ENCODE measurements around the gene ICE1. TPM values are rescaled to one million over a fixed set of nuclear protein-coding genes. Genes with fewer than 3 reads are reported as not detected.

The ICE1 gene
- total and polyA plus RNA-seq, 12 donors = 4.8 to 20.3 (median 18.6) TPM

DNA sequence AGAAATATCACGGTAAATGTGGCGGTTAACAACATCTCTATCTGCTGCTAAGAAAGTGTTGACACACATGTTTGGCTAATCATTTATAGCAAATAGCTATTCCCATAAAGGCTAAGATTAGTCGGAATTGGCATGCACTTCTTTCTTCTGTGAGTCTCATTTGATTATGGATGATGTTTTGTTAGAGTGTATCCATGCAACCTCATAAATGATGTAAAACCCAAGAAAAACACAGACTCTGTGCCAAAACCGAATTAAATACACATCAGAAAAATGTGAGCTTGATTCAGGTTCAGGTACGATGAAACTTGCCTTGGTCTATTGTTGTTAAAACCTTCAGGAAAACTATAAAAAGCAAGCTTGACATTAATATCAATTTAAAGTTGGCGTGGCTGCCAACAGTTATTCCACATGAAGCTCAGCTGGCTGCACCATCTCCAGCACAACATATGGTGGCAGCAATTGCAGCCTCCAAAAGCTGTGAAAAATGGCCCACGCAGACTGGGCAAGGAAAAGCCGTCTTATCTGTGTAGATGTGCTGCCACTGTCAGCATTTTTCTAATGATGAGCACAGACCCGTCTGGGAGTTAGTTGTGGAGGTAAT lies 41.1 kb upstream of the ICE1 start:
- Histone ChIP-seq H3K4me1 (peaks cover 0 to 4% (median 0%) of the 10 kb centered on the region in 9 donors), H3K4me3 (no peak overlapping the region), H3K36me3 (no peaks in the 10 kb centered on the region), H3K9me3 (no peaks in the 10 kb centered on the region), H3K27me3 (no peaks in the 10 kb centered on the region), H3K27ac (no peak overlapping the region)
- WGBS, 2 donors = 60 to 67% methylated on average over 9 of the region's 9 CpGs
- DNase-seq (no peak), ATAC-seq (peak in 3 of 8 donors; percentile 37 to 55 (median 42))
- intact Hi-C loops (cut with DNase I) = no loop called here
- TF ChIP-seq, protein P1, sequence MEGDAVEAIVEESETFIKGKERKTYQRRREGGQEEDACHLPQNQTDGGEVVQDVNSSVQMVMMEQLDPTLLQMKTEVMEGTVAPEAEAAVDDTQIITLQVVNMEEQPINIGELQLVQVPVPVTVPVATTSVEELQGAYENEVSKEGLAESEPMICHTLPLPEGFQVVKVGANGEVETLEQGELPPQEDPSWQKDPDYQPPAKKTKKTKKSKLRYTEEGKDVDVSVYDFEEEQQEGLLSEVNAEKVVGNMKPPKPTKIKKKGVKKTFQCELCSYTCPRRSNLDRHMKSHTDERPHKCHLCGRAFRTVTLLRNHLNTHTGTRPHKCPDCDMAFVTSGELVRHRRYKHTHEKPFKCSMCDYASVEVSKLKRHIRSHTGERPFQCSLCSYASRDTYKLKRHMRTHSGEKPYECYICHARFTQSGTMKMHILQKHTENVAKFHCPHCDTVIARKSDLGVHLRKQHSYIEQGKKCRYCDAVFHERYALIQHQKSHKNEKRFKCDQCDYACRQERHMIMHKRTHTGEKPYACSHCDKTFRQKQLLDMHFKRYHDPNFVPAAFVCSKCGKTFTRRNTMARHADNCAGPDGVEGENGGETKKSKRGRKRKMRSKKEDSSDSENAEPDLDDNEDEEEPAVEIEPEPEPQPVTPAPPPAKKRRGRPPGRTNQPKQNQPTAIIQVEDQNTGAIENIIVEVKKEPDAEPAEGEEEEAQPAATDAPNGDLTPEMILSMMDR (IDR thresholded peaks at IDR 0.05) = no peak

GRCh38 chr5:5383461-5383860 lies 39.0 kb upstream of the ICE1 start:
- Histone ChIP-seq H3K4me1 (peaks cover 0 to 4% (median 0%) of the 10 kb centered on the region in 9 donors), H3K27ac (no peak overlapping the region), H3K4me3 (no peak overlapping the region), H3K27me3 (no peaks in the 10 kb centered on the region), H3K36me3 (no peaks in the 10 kb centered on the region), H3K9me3 (no peaks in the 10 kb centered on the region)
- TF ChIP-seq, protein P1 (IDR thresholded peaks at IDR 0.05) = no peak
- DNase-seq (no peak), ATAC-seq (no peak)
- 84% methylated on average over 5 of the region's 5 CpGs for WGBS, 2 donors
- intact Hi-C loops (cut with DNase I) = no loop called here

DNA sequence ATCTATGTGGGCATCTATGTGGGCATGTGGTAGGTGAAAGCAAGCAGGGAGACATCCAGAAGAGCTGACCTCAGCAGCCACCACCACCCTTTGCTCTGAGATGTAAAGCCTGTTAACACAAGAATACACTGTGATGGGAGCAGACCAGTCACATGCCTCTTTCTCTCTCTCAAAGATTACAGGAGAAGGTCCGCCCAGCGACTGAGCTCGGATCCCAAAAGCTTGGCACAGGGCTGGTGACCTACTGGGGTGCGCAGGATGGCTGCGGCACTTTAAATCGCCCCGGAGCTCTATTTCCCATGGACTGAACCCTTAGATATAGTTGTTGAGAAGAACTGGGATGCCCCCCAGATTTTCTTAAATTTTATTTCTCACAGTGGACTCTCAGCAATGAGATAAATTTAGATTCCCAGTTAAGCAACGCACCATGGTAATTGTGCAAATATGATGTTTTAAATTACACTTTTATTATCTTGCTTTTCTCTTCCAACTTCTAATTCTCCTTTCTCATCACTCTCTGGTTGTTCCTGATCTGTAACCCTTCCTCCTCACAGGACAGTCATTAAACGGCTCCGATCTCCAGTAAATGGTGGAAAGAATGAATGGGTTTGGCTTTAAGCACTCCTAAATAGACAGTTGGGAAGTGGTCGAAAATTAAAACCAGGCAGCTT lies 37.7 kb upstream of the ICE1 start:
- ATAC-seq = no peak

GRCh38 chr5:5385331-5385662 lies 37.2 kb upstream of the ICE1 start:
- Histone ChIP-seq H3K36me3 (no peaks in the 10 kb centered on the region), H3K9me3 (no peaks in the 10 kb centered on the region), H3K27ac (no peak overlapping the region), H3K4me3 (no peak overlapping the region), H3K4me1 (peaks cover 0 to 4% (median 0%) of the 10 kb centered on the region in 9 donors), H3K27me3 (no peaks in the 10 kb centered on the region)
- no peak for DNase-seq
- no peak for ATAC-seq
- TF ChIP-seq, protein P1 (IDR thresholded peaks at IDR 0.05) = no peak
- WGBS, 2 donors = 69 to 72% methylated on average over 8 of the region's 8 CpGs
- intact Hi-C loops (cut with DNase I) = no loop called here

More for the DNA sequence above, 37.7 kb upstream of the ICE1 start:
- no peak overlapping the region for H3K27ac ChIP-seq
- H3K4me3 ChIP-seq = no peak overlapping the region
- peaks cover 0 to 4% (median 0%) of the 10 kb centered on the region in 9 donors for H3K4me1 ChIP-seq
- H3K9me3 ChIP-seq = no peaks in the 10 kb centered on the region
- 91 to 94% methylated on average over 11 of the region's 11 CpGs for WGBS, 2 donors
- no peak for DNase-seq
- no peaks in the 10 kb centered on the region for H3K36me3 ChIP-seq
- intact Hi-C loops (cut with DNase I) = no loop called here
- H3K27me3 ChIP-seq = no peaks in the 10 kb centered on the region
- TF ChIP-seq, protein P1 (IDR thresholded peaks at IDR 0.05) = no peak
